ENCODE measurements around the gene SORT1. TPM values are rescaled to one million over a fixed set of nuclear protein-coding genes. Genes with fewer than 3 reads are reported as not detected.
A peak's percentile ranks its signal among the peaks of the same experiment; 100 is the strongest.

The SORT1 gene
- total and polyA plus RNA-seq, 2 of the 13 experiments (the other 11 are each of a cell fraction or from before 2014, with no cell fraction given) = 32.4 to 93.0 TPM

DNA sequence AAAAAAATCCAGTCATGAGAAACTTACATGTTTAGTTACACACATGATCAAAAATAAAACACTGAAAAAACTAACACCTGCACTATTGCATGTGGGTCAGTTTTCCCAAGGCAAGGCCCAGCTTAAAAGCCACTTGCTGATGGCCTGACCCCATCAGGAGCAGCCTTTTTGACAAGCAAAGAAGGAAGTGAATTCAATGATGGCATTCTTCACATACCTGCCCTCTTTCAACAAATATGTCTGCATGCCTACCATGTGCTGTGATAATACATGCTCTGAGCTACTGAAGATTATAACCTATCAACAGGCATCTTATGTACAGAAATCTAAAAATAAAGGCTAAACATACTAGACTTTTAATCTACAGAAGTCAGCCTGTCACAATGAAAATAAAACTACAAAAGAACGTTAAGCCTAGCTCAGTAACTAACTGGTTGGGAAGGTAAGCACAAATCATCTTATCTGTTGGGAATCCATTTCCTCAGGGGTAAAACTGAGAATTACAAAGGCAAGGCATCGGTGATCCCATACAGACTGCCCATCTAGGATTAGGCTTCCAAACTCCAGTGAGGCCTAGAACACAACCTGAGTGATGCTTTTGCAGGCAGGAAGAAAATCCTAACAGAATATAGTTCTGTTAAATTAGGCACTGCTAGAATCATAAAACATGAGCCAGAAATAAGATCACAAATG is 14.5 kb downstream of the SORT1 start (continued):
- TF ChIP-seq ZNF292 (CRISPR knock-in tag; IDR thresholded peaks at IDR 0.05; ENCODE audit: borderline replicate concordance, low read depth) = no peak
- no peak for TF ChIP-seq ZIK1 (CRISPR knock-in tag; IDR thresholded peaks at IDR 0.05; ENCODE audit: borderline replicate concordance, low read depth)
- TF ChIP-seq PHF20 (CRISPR knock-in tag; IDR thresholded peaks at IDR 0.05) = no peak
- TF ChIP-seq, protein P1, sequence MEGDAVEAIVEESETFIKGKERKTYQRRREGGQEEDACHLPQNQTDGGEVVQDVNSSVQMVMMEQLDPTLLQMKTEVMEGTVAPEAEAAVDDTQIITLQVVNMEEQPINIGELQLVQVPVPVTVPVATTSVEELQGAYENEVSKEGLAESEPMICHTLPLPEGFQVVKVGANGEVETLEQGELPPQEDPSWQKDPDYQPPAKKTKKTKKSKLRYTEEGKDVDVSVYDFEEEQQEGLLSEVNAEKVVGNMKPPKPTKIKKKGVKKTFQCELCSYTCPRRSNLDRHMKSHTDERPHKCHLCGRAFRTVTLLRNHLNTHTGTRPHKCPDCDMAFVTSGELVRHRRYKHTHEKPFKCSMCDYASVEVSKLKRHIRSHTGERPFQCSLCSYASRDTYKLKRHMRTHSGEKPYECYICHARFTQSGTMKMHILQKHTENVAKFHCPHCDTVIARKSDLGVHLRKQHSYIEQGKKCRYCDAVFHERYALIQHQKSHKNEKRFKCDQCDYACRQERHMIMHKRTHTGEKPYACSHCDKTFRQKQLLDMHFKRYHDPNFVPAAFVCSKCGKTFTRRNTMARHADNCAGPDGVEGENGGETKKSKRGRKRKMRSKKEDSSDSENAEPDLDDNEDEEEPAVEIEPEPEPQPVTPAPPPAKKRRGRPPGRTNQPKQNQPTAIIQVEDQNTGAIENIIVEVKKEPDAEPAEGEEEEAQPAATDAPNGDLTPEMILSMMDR (CRISPR knock-in tag; IDR thresholded peaks at IDR 0.05) = no peak
- TF ChIP-seq, protein P2, sequence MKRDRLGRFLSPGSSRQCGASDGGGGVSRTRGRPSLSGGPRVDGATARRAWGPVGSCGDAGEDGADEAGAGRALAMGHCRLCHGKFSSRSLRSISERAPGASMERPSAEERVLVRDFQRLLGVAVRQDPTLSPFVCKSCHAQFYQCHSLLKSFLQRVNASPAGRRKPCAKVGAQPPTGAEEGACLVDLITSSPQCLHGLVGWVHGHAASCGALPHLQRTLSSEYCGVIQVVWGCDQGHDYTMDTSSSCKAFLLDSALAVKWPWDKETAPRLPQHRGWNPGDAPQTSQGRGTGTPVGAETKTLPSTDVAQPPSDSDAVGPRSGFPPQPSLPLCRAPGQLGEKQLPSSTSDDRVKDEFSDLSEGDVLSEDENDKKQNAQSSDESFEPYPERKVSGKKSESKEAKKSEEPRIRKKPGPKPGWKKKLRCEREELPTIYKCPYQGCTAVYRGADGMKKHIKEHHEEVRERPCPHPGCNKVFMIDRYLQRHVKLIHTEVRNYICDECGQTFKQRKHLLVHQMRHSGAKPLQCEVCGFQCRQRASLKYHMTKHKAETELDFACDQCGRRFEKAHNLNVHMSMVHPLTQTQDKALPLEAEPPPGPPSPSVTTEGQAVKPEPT (CRISPR knock-in tag; IDR thresholded peaks at IDR 0.05; ENCODE audit: low read depth) = no peak
- TF ChIP-seq EED (CRISPR knock-in tag; IDR thresholded peaks at IDR 0.05) = no peak
- TF ChIP-seq ZNF468 (CRISPR knock-in tag; IDR thresholded peaks at IDR 0.05) = no peak
- TF ChIP-seq ZNF274 (CRISPR knock-in tag; IDR thresholded peaks at IDR 0.05) = no peak
- TF ChIP-seq GATAD2A (CRISPR knock-in tag; IDR thresholded peaks at IDR 0.05) = peak; percentile 53
- 0 out of 2 replicates have a peak, but pooled peaks have one; percentile 23 for TF ChIP-seq HDAC2 (CRISPR knock-in tag; IDR thresholded peaks at IDR 0.05)
- no peak for TF ChIP-seq SMAD9 (CRISPR knock-in tag; IDR thresholded peaks at IDR 0.05)
- TF ChIP-seq ZNF230 (CRISPR knock-in tag; IDR thresholded peaks at IDR 0.05) = no peak
- TF ChIP-seq, protein P3, sequence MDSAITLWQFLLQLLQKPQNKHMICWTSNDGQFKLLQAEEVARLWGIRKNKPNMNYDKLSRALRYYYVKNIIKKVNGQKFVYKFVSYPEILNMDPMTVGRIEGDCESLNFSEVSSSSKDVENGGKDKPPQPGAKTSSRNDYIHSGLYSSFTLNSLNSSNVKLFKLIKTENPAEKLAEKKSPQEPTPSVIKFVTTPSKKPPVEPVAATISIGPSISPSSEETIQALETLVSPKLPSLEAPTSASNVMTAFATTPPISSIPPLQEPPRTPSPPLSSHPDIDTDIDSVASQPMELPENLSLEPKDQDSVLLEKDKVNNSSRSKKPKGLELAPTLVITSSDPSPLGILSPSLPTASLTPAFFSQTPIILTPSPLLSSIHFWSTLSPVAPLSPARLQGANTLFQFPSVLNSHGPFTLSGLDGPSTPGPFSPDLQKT (CRISPR knock-in tag; IDR thresholded peaks at IDR 0.05; ENCODE audit: borderline replicate concordance) = no peak
- no peak for TF ChIP-seq ZSCAN21 (CRISPR knock-in tag; IDR thresholded peaks at IDR 0.05; ENCODE audit: borderline replicate concordance)
- no peak for TF ChIP-seq KDM5A (IDR thresholded peaks at IDR 0.05; ENCODE audit: borderline replicate concordance, low read length)
- no peak for TF ChIP-seq ZNF589 (CRISPR knock-in tag; conservative IDR thresholded peaks at IDR 0.05)
- TF ChIP-seq, protein P4, sequence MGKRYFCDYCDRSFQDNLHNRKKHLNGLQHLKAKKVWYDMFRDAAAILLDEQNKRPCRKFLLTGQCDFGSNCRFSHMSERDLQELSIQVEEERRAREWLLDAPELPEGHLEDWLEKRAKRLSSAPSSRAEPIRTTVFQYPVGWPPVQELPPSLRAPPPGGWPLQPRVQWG (CRISPR knock-in tag; IDR thresholded peaks at IDR 0.05; ENCODE audit: borderline replicate concordance, low read depth) = no peak
- TF ChIP-seq ERF (CRISPR knock-in tag; IDR thresholded peaks at IDR 0.05) = 0 out of 2 replicates have a peak, but pooled peaks have one; percentile 30
- no peak for TF ChIP-seq FOXC1 (CRISPR knock-in tag; IDR thresholded peaks at IDR 0.05; ENCODE audit: borderline replicate concordance)
- TF ChIP-seq, protein P5, sequence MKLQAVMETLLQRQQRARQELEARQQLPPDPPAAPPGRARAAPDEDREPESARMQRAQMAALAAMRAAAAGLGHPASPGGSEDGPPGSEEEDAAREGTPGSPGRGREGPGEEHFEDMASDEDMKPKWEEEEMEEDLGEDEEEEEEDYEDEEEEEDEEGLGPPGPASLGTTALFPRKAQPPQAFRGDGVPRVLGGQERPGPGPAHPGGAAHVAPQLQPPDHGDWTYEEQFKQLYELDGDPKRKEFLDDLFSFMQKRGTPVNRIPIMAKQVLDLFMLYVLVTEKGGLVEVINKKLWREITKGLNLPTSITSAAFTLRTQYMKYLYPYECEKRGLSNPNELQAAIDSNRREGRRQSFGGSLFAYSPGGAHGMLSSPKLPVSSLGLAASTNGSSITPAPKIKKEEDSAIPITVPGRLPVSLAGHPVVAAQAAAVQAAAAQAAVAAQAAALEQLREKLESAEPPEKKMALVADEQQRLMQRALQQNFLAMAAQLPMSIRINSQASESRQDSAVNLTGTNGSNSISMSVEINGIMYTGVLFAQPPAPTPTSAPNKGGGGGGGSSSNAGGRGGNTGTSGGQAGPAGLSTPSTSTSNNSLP (IDR thresholded peaks at IDR 0.05; ENCODE audit: low read depth, low read length) = 0 out of 2 replicates have a peak, but pooled peaks have one; percentile 37
